LNCaP clone FGC (cell line): ENCODE results near the gene TRIB2.
"Not testable (repeated sequence)": the region's sequence is repeated elsewhere in the genome, so short reads cannot be mapped to it uniquely, and the experiment has no call there.

Experiments used
- DNase-seq: peaks from one replicate; pipeline ENCODE4 v3.0.0-alpha.2; 2011; ENCODE audit warnings: low read depth
- H3K4me3 ChIP-seq: 2 replicates; pipeline ENCODE4 v1.5.1; 2011; ENCODE audit warnings: mild to moderate bottlenecking, low read depth, low read length, control low read depth
- CTCF ChIP-seq: IDR thresholded peaks from 2 replicates; pipeline ENCODE4 v1.5.1; 2012; ENCODE audit warnings: mild to moderate bottlenecking; ENCODE audit not compliant: control insufficient read depth, insufficient read depth; ENCODE audit errors: extremely low read depth

Gene TRIB2

DNA sequence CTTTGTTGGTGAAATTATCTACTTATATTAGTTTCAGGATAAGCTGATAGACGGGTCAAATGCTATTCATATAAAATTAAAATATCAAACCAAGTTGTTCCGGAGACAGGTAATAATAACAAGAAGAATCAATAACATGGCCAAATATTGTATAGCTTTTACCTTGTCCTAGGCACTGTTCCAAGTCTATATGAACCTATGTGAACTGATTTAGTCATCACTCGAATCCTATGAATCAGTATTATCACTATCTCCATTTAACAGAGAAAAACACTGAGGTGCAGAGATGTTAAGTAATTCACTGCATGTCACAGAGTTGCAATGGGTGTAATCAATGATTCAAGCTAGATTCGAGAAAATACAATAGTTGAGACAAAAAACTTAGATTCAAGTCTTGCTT, 40.0 kb upstream of the TRIB2 start:
- no peak for DNase-seq
- H3K4me3 ChIP-seq: no peak overlapping the region
- TF ChIP-seq CTCF: no peak

- no peak overlapping the region for H3K4me3 ChIP-seq
- no peak for TF ChIP-seq CTCF
- DNase-seq: no peak
These were observed 38.5 kb upstream of the TRIB2 start for GRCh38 chr2:12678186-12678585.

GRCh38 chr2:12679550-12680072, 37.1 kb upstream of the TRIB2 start:
- DNase-seq: no peak
- TF ChIP-seq CTCF: no peak
- H3K4me3 ChIP-seq: no peak overlapping the region

GRCh38 chr2:12680115-12680514, 36.6 kb upstream of the TRIB2 start:
- DNase-seq, H3K4me3 ChIP-seq: not testable (repeated sequence)

- DNase-seq: no peak
- no peak overlapping the region for H3K4me3 ChIP-seq
- TF ChIP-seq CTCF: no peak
These were observed 34.7 kb upstream of the TRIB2 start for GRCh38 chr2:12682017-12682416.

DNA sequence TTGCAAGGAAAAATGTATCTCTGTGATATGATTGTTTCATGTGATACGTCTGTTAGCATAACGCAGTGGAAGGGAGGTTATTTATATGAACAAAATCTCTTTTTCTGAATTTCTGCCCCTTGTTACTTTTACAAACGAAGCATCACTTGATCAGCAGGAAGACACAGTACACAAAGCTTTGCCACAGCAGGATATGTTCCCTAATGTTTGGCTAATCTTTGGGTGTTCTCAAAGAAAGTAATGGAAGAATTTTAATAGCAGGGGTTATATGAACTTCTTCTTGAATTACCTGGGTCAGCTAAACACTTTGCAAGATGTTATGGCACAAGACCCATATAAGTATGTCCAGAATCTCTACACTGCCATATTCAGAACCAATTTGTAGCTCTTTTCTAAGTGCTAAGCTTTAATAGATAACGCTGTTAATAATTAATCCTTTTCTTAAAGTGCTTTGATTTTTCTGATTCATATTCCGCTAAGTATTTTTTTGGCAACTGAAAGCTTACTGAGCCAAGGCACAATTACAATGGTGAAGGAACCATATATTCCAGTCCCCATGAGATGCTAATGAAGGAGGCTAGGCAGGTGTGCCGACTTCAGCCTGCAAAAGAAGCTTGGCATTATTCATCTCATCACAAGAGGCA, 33.2 kb upstream of the TRIB2 start:
- no peak overlapping the region for H3K4me3 ChIP-seq
- no peak for TF ChIP-seq CTCF
- no peak for DNase-seq

DNA sequence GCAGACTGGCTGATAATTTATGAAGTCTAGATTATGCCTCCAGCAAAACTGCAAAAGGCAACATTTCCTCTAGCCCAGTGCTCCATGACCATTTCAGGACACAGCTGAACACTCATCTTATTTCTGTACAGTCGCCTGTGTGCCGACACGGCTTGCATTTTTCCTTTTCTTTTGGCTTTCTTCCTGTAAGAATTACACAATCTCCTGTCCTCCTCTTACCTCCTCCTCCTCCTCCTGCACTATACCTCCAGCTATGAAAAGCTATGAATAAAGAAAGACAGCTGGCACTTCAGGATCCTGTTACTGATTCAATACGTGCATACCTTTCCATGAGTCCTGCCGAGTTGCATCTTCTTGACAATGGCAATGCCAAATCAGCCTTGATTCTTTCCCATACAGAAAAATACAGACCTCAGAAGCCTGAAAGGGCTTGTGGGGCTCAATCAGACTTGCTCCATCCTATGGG, 32.2 kb upstream of the TRIB2 start:
- no peak for DNase-seq
- no peak overlapping the region for H3K4me3 ChIP-seq
- TF ChIP-seq CTCF: no peak

GRCh38 chr2:12685145-12685544, 31.6 kb upstream of the TRIB2 start:
- H3K4me3 ChIP-seq: no peak overlapping the region

More at GRCh38 chr2:12685145-12685544, 31.6 kb upstream of the TRIB2 start:
- TF ChIP-seq CTCF: no peak
- no peak for DNase-seq
